HG03108 (cell line): ENCODE measurements around the gene TMEM108.

Experiments
- ATAC-seq: cut with Tn5 transposase; IDR thresholded peaks from one replicate; pipeline ENCODE4 v1.9.1; 2021; ENCODE audit warnings: moderate library complexity; ENCODE audit not compliant: unreplicated experiment

The TMEM108 gene

DNA sequence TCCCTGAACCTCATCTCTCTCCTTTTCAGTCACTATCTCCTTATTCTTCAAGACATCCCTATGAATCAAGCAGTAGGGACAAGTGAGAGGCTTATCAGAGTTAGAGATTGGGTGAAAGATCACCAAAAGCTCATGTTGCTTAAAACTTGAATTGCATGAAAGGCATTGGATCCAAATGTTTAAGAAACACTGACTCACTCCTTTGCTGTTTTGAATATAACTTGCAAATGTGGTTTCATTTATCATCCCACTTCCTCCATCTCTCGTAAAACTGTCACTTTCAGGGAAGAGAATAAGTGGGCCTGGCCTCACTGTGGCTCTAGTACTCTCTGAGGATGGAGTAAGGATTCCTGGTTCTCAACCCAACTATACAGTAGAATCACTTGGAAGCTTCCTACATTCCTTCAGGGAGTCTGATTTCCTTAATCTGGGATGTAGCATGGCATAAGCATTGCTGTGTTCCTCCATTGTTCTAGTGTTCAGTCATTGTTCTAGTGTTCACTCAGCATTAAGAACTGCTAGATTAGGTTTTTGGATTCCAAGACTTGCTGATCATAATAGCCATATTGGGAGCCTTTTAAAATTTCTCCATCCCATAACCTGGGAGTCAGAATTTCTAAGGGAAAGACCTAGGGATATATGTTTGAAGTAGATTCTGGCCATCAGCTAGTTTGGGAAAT lies 171.8 kb downstream of the TMEM108 start:
- no peak for ATAC-seq

DNA sequence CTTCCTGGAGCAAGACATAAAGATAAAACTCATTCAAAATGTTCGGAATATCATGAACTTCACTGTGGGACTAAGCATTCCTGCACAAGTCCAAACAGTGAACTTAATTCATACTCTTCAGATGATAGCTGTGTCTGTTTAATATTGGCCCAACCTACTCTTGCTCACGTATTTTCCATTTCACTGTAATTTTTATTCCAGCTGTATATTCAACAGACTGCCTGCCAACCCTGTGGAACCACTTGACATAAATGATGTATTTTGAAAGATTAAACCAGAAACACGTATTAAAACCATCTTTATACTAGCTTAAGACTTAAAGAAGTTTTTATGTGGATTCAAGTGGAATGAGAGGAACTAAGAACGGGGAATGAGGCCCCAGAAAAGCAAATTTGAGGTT lies 172.5 kb downstream of the TMEM108 start:
- no peak for ATAC-seq

DNA sequence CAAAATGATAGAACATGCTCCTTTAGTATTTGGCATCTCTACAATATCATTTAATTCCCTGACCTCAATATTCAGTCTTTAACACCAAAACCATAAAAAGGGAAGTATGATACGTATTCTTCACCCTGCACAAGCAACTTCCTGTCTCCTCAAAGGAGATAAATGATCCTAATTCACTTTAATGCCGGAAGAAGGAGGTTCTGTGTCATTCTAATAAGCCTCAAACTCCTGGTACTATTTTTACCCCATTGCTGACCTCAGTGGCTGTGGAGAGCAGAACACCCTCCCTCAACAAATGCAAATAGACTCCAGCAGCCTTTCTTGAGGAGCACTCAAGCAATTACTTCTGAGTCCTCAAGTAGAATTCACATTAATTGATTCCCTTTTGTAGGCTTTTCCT lies 173.3 kb downstream of the TMEM108 start:
- peak; percentile 97 for ATAC-seq

DNA sequence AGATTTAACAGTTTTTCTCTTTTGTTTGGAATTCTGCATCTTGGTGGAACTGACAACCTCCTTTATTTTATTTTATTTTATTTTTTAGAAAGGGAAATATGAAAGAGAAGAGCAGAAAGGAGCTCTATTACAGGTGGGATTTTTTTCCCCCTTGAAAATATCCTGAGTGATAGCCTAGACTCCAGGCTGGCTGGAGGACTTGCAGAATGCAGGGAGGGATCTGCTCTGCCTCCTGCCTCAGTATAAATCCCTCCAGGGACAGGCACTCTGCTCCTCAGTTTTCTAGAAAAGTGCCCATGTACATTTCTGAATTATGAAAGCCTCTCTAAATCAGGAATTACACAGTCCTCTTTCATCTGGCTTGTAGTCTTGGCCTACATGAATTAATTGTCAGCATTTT lies 173.7 kb downstream of the TMEM108 start:
- ATAC-seq: no peak

DNA sequence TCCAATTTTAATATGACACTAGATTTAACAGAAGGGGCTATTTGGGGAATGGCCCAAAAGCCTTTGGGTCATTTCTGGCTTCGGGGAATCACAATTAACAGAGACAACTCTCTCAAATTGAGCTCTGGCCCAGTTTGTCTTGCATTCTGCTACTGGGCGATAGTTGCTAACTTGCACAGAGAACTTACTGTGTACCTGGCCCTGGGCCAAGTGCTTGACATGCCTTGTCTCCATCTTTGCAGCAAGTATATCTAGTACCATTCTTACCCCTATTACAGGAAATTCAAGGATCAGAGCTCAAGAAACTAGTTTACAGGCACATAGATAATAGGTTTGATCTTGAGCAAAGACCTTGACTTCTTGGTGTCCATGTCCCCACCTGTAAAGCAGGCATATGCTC lies 175.7 kb downstream of the TMEM108 start:
- no peak for ATAC-seq

GRCh38 chr3:133227813-133228212 lies 189.6 kb downstream of the TMEM108 start:
- no peak for ATAC-seq

DNA sequence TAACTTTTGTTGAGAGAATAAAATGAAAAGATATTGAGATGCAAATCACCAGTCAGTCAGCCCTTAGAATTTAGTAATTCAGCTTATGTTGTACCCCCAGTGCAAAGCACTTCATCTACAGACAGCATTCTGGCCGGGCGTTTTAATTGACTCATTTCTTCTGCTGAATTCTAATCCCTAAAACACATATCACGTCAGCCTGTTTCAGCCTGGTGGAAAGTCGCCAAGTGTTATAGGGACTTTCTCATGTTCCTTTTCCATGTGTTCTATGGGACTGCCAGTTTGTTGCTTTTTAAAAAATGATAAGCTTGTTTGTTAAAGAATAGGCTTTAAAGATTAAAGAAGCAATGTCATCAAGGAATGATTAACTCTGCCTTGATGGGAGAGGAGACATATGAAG lies 192.0 kb downstream of the TMEM108 start:
- ATAC-seq: no peak

DNA sequence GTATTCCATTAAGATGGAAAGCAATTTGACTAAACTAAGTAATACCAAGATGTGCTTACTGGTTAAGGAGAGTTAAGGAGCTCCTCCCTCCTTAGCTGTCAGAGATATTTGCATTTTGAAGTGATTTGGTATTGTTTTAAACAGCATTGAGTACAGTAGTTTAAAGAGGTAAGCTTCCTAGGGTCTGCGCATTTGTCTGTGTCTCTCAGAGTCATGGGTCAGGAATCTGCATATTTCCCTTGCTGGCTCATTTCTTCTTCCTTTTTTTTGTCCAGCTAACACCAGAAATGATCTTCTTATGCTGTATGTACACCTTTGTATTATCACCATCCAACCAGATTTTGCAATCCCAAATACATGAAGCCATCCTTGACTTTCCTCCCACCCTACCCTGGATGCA lies 198.7 kb downstream of the TMEM108 start:
- no peak for ATAC-seq

DNA sequence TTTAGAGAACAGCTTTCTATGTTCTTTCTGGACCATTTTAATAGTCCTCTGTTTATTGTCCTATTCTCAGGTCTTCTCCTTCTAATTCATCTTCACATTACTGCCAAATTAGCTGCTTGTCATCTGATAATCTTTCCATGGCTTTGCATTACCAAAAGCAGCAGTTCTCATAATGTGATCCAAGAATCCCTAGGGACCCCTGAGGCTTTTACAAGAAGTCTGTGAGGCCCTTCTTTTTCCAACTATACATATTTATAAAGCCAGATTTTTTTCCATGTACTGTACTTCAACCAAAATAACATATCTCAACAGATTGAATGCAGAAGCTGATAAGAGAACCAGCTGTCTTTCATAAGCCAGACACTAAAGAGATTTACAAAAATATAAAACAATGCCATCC lies 199.2 kb downstream of the TMEM108 start:
- no peak for ATAC-seq

DNA sequence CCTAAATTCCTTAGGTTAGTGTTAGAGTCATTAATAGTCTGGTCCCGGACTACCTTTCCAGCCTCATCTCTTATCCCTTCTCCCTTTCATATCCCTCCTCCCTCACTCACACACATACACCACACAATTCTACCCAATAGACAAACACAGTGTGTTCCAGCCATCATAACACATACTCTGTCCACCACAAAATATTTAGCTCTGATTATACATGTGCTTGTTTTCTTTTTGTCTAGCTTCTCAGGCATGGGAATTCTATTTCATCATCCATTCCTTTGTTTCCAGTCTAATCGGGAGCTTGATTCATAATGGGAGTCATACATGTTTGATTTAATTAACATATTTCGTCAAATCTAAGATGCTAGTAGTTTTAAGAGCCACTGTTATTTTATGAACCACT lies 199.8 kb downstream of the TMEM108 start:
- no peak for ATAC-seq

DNA sequence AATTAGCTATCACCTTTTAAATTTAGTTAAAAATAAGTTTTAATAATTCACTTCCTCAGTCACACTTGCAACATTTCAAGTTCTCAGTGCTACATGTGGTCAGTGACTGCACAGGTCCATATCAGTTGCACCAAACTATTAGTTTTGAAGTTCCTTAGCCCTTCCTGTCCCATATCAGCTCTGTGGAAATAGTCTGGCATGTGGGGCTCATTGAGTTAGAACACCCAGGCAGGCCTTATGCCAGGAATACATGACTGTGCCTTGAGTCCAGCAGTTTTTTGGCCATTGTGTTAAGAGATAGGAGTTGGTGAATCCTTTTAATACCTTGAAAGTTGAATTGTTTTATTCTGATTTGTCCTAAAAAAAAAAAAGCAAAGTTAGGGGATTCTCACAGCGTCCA lies 207.9 kb downstream of the TMEM108 start:
- no peak for ATAC-seq

GRCh38 chr3:133246773-133247172 lies 208.6 kb downstream of the TMEM108 start:
- no peak for ATAC-seq

- ATAC-seq: no peak
These were observed 210.2 kb downstream of the TMEM108 start for GRCh38 chr3:133248389-133248788.

DNA sequence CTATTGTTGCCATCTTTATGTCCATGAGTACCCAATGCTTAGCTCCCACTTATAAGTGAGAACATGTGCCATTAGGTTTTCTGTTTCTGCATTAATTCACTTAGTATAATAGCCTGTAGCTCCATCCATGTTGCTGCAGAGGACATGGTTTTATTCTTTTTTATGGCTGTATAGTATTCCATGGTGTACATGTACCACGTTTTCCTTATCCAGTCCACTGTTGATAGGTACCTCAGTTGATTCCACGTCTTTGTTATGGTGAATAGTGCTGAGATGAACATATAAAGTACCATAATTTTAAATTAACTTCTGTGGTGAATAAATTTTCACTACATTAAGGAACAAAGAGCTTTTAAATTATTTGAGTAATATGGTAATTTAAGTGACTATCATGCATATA lies 211.3 kb downstream of the TMEM108 start:
- ATAC-seq: no peak

GRCh38 chr3:133254151-133254550 lies 216.0 kb downstream of the TMEM108 start:
- no peak for ATAC-seq

GRCh38 chr3:133254716-133255115 lies 216.5 kb downstream of the TMEM108 start:
- no peak for ATAC-seq

- no peak for ATAC-seq
These were observed 218.7 kb downstream of the TMEM108 start for GRCh38 chr3:133256787-133257483.

GRCh38 chr3:133258358-133258757 lies 220.2 kb downstream of the TMEM108 start:
- no peak for ATAC-seq

- no peak for ATAC-seq
These were observed 221.6 kb downstream of the TMEM108 start for GRCh38 chr3:133259767-133260166.

GRCh38 chr3:133262333-133262732 lies 224.1 kb downstream of the TMEM108 start:
- no peak for ATAC-seq

GRCh38 chr3:133264920-133265319 lies 226.7 kb downstream of the TMEM108 start:
- no peak for ATAC-seq

DNA sequence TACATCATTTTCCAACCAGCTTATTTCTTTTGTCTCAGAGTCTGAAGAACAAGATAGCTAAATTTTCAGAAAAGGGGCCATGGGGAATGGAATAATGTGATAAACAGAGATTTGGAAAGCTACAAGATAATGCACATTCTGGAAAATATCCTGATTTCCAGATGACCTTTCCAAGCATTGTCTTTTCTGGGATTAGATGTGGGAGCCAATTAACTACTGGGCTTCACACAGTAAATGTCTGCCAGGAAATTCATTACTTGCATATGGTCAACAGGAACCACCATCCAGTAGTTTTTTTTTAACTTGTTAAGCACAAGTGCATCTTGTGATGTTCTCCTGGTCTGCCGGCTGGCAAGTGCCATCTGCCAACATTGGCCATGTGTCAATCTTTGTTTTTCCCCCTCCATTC lies 230.5 kb downstream of the TMEM108 start:
- ATAC-seq: no peak

GRCh38 chr3:133269393-133269792 lies 231.2 kb downstream of the TMEM108 start:
- no peak for ATAC-seq
